ENCODE measurements around the gene COX19. TPM values are rescaled to one million over a fixed set of nuclear protein-coding genes. Genes with fewer than 3 reads are reported as not detected.

Gene COX19
- total RNA-seq, 1 donor from 2014 or later: 9.4 TPM

DNA sequence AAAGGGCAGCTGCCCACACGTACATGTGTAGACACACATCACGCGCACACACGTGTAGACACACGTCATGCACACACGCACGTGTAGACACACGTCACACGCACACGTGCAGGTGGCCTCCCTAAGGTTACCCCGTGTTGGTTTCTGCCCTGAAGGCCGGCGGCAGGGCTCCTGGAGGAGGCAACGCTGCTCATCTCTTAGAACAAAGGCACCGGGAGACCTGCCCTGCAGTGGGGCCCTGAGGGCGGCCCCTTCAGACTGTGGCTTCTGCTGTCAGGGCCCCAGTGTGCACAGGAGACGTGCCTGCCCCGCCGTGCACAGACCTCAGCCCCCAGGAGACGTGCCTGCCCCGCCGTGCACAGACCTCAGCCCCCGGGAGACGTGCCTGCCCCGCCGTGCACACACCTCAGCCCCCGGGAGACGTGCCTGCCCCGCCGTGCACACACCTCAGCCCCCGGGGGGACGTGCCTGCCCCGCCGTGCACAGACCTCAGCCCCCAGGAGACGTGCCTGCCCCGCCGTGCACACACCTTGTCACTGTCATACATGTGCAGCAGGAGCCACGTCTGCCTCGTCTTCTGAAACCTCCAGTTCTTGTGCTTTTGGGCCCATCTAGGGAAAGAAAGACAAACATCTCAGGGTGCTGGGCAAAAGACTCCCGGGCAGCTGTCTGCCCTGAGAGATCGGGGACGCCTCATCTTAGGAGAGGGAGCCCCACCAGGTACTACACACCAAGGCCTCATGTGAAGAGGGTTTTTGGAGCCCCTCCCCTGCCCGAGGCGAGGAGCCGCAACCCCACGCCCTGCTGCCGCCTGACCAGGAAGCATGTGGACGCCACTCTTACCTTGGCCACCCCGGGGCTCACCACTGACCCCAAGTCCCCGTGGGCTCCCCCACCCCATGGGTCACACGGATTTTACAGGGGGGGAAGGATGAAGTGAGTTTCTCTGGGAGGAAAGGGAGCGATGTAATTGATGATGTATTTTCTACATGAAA is 24.9 kb upstream of the COX19 start:
- intact Hi-C loops (cut with DNase I): no loop called here
- Histone ChIP-seq H3K9me3 (no peaks in the 10 kb centered on the region), H3K27me3 (no peaks in the 10 kb centered on the region), H3K27ac (no peak overlapping the region), H3K4me1 (no peaks in the 10 kb centered on the region), H3K4me3 (no peak overlapping the region), H3K36me3 (peaks cover 30% of the 10 kb centered on the region)
- TF ChIP-seq, protein P1, sequence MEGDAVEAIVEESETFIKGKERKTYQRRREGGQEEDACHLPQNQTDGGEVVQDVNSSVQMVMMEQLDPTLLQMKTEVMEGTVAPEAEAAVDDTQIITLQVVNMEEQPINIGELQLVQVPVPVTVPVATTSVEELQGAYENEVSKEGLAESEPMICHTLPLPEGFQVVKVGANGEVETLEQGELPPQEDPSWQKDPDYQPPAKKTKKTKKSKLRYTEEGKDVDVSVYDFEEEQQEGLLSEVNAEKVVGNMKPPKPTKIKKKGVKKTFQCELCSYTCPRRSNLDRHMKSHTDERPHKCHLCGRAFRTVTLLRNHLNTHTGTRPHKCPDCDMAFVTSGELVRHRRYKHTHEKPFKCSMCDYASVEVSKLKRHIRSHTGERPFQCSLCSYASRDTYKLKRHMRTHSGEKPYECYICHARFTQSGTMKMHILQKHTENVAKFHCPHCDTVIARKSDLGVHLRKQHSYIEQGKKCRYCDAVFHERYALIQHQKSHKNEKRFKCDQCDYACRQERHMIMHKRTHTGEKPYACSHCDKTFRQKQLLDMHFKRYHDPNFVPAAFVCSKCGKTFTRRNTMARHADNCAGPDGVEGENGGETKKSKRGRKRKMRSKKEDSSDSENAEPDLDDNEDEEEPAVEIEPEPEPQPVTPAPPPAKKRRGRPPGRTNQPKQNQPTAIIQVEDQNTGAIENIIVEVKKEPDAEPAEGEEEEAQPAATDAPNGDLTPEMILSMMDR (IDR thresholded peaks at IDR 0.05): no peak
- ATAC-seq (no peak), DNase-seq (no peak)

GRCh38 chr7:999149-999879 is 24.0 kb upstream of the COX19 start:
- no peaks in the 10 kb centered on the region for H3K9me3 ChIP-seq
- DNase-seq (no peak), ATAC-seq (no peak)
- no peaks in the 10 kb centered on the region for H3K4me1 ChIP-seq
- intact Hi-C loops (cut with DNase I): no loop called here
- no peaks in the 10 kb centered on the region for H3K27me3 ChIP-seq
- TF ChIP-seq, protein P1 (IDR thresholded peaks at IDR 0.05): no peak
- H3K4me3 ChIP-seq: no peak overlapping the region
- H3K27ac ChIP-seq: no peak overlapping the region
- H3K36me3 ChIP-seq: peaks cover 30% of the 10 kb centered on the region

GRCh38 chr7:997404-998395 is 22.4 kb upstream of the COX19 start:
- no peak for ATAC-seq
- intact Hi-C loops (cut with DNase I): no loop called here
- Histone ChIP-seq H3K4me1 (no peaks in the 10 kb centered on the region), H3K27ac (no peak overlapping the region), H3K4me3 (no peak overlapping the region), H3K9me3 (no peaks in the 10 kb centered on the region), H3K36me3 (peaks cover 30% of the 10 kb centered on the region), H3K27me3 (no peaks in the 10 kb centered on the region)
- TF ChIP-seq, protein P1 (IDR thresholded peaks at IDR 0.05): no peak
- DNase-seq: no peak

DNA sequence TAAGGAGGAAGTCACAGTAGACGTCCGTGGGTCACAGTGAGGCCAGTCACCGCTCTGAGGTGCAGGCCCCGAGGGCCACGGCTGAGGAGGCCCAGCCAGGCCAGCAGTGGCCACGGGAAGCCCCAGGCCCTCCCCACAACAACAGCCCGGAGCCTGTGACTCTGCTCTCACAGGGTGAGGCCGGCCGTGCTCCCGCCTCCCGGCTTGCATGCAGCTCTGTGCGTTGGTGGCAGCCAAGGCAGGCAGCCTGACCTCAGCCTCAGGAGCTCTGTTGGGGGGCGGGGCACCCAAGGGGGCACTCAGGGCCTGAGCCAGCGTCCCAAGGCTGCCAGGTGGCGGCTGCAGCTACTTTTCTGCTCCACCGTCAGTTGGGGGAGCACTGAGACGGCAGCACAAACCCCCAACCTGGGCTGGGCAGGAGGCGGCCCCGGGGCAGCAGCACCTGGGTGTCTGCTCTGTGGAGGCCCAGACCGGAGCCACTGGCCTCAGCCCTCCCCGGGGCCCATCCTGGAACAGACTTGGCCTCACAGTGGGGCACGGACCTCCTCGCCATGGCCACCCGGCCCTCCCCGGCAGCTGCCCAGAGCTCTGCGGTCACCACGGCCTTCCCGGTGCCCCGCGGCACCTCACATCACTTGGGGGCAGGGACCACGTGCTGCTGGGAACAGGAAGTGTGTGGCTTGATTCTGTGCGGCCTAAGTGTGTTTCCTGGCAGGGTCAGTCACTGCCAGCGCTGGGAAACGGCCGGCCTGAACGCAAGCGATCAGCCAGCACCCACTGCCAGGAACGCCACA is 20.9 kb upstream of the COX19 start:
- Histone ChIP-seq H3K9me3 (no peaks in the 10 kb centered on the region), H3K4me1 (no peaks in the 10 kb centered on the region), H3K27ac (no peak overlapping the region), H3K4me3 (no peak overlapping the region), H3K36me3 (peaks cover 30% of the 10 kb centered on the region), H3K27me3 (no peaks in the 10 kb centered on the region)
- intact Hi-C loops (cut with DNase I): no loop called here
- ATAC-seq: no peak
- no peak for DNase-seq
- TF ChIP-seq, protein P1 (IDR thresholded peaks at IDR 0.05): no peak

All from upper lobe of right lung (tissue), 1 donor.